Transverse colon (tissue), 4 donors: ENCODE data around the gene CALHM1. TPM values are rescaled to one million over a fixed set of nuclear protein-coding genes. Genes with fewer than 3 reads are reported as not detected.

Experiments
- DNase-seq: peaks from one replicate; pipeline ENCODE4 v3.0.0-alpha.2; 2019
- H3K27ac ChIP-seq, 4 donors: fragments of 200-600 bp; sonication (generic); 2 replicates each; pipeline ENCODE4 v1.5.1; 2016 to 2018; ENCODE audit warnings: inconsistent platforms in 4 of 4
- H3K27me3 ChIP-seq: fragments of 200-600 bp; sonication (generic); 2 replicates; pipeline ENCODE4 v1.5.1; 2017; ENCODE audit warnings: inconsistent platforms
- H3K36me3 ChIP-seq, 4 donors: fragments of 200-600 bp; sonication (generic); 2 replicates each; pipeline ENCODE4 v1.5.1; 2017 to 2019; ENCODE audit warnings: inconsistent platforms in 4 of 4
- H3K4me1 ChIP-seq, 4 donors: fragments of 200-600 bp; sonication (generic); 2 replicates each; pipeline ENCODE4 v1.5.1; 2017 to 2020; ENCODE audit warnings: inconsistent platforms in 4 of 4
- H3K4me3 ChIP-seq, 4 donors: fragments of 200-600 bp; sonication (generic); 1 replicate in 1 of 4; 2 replicates in 3 of 4; pipeline versions ENCODE4 v1.5.1 to v1.6.1; 2017 to 2019; ENCODE audit warnings: inconsistent platforms in 4 of 4
- H3K9me3 ChIP-seq, 2 donors: fragments of 200-600 bp; sonication (generic); 2 replicates each; pipeline ENCODE4 v1.5.1; 2017 to 2019; ENCODE audit warnings: inconsistent platforms in 2 of 2
- EP300 ChIP-seq: sonication (generic); formaldehyde crosslinking; IDR thresholded peaks from one replicate; pipeline ENCODE4 v1.6.1; 2017; ENCODE audit warnings: antibody characterized with exemption, low read depth
- POLR2A ChIP-seq: fragments of 450-650 bp; IDR thresholded peaks from one replicate; pipeline ENCODE4 v1.6.1; 2016; ENCODE audit warnings: antibody characterized with exemption, mild to moderate bottlenecking, moderate library complexity
- POLR2AphosphoS5 ChIP-seq, 3 donors: sonication (generic); formaldehyde crosslinking; IDR thresholded peaks; one replicate each; pipeline ENCODE4 v1.6.1; 2016; ENCODE audit warnings: antibody characterized with exemption in 3 of 3
- WGBS, 2 donors: methylation state at CpG; one replicate each; pipeline ENCODE4 v1.1.5; 2018; ENCODE audit warnings: low coverage in 1 of 2; 5-methylcytosine and 5-hydroxymethylcytosine counted together
- in situ Hi-C, 4 donors: fragments of 200-750 bp; cut with MboI; loops; one replicate each; pipeline versions ENCODE4 v1.15.0 to v1.15.1; 2017; ENCODE audit warnings: low sequenced_read_pairs in 3 of 4, low pct_ligation_motif_present in 1 of 4, low pct_unique_long_range_greater_than_20kb in 1 of 4
- intact Hi-C: fragments of 100-400 bp; cut with DNase I; formaldehyde crosslinking; loops from one replicate; pipeline ENCODE4 v1.15.1; 2023; ENCODE audit warnings: low total_unique reads
- total RNA-seq, 4 donors: library from RNA; depleted of rRNA; stranded (reverse); fragments of >200 nt; gene quantifications; one replicate each; pipeline ENCODE4 v1.1.0, GENCODE V29; 2016
- TF ChIP-seq, protein P1 (sequence below), 5 experiments: fragments of 200-600 bp in 3 of 5; fragments of 450-650 bp in 2 of 5; sonication (generic) in 3 of 5; IDR thresholded peaks; 1 replicate in 2 of 5; 2 replicates in 3 of 5; pipeline ENCODE4 v1.5.1; 2016 to 2017; ENCODE audit warnings: antibody characterized with exemption in 5 of 5, inconsistent platforms in 3 of 5, mild to moderate bottlenecking in 2 of 5, moderate library complexity in 1 of 5

The CALHM1 gene
- total RNA-seq, 4 donors from 2014 or later = not detected

DNA sequence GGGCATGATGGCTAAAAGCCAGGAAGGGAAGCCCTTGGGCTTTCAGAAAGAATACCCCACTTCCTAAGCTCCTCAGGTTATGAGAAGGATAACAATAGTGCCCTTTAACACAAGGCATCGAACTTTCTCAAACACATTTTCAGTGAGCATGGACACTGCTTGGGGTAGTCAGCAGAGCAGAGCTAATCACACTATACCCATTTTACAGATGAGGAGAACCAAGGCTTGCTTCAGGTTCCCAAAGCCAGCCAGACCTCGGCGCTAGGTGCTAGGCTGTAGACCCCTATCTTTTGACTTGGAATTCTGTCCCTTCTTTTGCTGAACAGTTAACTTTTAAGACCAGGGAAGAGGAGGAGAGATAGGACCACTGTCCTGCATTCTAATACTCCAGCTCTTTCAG is 36.6 kb upstream of the CALHM1 start:
- peaks cover 45% of the 10 kb centered on the region for H3K27me3 ChIP-seq
- TF ChIP-seq, protein P1, sequence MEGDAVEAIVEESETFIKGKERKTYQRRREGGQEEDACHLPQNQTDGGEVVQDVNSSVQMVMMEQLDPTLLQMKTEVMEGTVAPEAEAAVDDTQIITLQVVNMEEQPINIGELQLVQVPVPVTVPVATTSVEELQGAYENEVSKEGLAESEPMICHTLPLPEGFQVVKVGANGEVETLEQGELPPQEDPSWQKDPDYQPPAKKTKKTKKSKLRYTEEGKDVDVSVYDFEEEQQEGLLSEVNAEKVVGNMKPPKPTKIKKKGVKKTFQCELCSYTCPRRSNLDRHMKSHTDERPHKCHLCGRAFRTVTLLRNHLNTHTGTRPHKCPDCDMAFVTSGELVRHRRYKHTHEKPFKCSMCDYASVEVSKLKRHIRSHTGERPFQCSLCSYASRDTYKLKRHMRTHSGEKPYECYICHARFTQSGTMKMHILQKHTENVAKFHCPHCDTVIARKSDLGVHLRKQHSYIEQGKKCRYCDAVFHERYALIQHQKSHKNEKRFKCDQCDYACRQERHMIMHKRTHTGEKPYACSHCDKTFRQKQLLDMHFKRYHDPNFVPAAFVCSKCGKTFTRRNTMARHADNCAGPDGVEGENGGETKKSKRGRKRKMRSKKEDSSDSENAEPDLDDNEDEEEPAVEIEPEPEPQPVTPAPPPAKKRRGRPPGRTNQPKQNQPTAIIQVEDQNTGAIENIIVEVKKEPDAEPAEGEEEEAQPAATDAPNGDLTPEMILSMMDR (IDR thresholded peaks at IDR 0.05) = no peak
- TF ChIP-seq EP300 (no peak), POLR2AphosphoS5 (IDR thresholded peaks at IDR 0.05) (no peak), POLR2A (no peak)
- intact Hi-C loops = no loop called here
- H3K9me3 ChIP-seq = no peaks in the 10 kb centered on the region
- H3K27ac ChIP-seq = no peak overlapping the region
- 80 to 95% methylated on average over 1 to 3 of the region's 3 CpGs for WGBS, 2 donors
- DNase-seq = no peak
- H3K4me3 ChIP-seq = no peak overlapping the region
- no peaks in the 10 kb centered on the region for H3K36me3 ChIP-seq
- peaks cover 5 to 24% (median 12%) of the 10 kb centered on the region in 4 donors for H3K4me1 ChIP-seq
- in situ Hi-C loops = no loop called here

DNA sequence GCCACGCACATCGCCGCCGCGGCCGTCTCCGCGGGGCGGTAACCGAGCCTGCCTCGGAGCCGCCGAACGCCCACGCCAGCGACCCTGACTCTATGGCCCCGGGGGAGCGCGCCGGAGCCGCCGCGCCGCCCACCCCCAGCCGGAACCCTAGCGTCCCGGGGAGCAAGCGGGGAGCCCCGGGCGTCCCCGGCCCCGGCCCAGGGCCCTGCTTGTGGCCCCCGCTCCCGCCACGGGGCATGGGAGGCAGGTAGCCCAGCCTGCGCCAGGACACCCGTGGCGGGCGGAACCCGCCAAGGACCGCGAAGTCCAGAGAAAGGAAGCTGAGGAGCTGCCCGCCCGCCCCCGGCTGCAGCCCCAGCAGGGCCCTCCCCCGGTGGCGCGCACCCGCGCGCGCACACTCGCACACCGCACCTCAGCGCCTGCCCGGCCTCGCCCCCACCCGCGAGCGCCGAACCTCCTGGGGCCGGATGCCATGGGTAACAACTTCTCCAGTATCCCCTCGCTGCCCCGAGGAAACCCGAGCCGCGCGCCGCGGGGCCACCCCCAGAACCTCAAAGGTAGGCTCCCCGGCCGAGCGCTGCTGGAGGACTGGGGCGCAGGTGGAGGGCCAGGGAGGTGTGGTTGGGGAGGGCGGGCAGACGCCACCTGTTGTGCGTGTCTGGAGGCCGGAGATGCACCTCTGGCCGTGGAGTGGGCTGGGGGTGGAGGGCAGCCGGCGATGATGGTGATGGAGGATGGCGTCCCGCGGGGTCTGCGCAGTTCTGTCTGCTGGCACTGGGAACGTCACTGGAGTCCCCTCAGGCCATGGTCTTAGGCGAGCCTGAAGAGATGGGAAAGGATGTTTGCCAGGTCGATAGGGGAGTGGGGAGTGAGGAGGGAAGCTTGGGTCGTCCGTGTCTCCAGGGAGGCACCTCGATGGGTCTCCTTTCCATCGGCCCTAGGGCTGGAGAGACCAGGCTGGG is 35.5 kb upstream of the CALHM1 start:
- H3K4me1 ChIP-seq = peaks cover 5 to 24% (median 12%) of the 10 kb centered on the region in 4 donors
- TF ChIP-seq, protein P1 (IDR thresholded peaks at IDR 0.05) = no peak
- no peak for TF ChIP-seq POLR2A
- no peak for DNase-seq
- H3K4me3 ChIP-seq = peak overlapping the region; percentile 35 to 64 (median 54)
- no peaks in the 10 kb centered on the region for H3K36me3 ChIP-seq
- peak overlapping the region in 1 of 4 donors; percentile 31 for H3K27ac ChIP-seq
- H3K27me3 ChIP-seq = peaks cover 42% of the 10 kb centered on the region
- WGBS, 2 donors = 9% methylated on average over 27 of the region's 92 CpGs; no CpG with 5 or more reads in 1 of the 2 donors
- intact Hi-C loops = no loop called here
- H3K9me3 ChIP-seq = no peaks in the 10 kb centered on the region
- in situ Hi-C loops = no loop called here

DNA sequence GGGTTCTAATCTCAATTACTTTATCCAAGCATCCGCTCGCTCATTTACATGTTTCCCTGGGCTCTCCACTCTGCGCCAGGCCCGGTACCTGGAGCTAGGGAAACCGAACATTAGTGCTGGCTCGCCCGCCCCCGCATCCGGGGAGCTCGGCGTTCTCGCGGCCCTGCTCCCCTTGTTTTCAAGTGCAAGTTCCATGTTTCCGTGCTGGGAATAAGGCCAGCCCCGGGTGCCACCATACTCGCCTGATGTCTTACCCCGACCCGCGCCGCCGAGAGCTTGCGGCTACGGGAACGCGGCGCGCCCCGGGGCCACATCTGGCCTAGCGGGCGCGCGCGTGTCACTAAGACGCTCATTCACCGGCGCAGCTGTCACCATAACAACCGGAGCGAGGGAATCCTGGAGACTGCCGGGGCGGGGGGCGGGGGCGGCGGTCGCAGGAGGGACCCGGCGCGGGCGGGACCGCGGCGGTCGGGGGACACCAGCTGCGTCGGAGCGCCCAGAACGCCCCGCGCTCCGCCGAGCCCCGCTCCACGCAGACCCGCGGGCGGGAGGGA is 34.7 kb upstream of the CALHM1 start, which contains the start of gene NEURL1:
Gene NEURL1 (plus strand): TSS at position 344 of the 554 bp plus-strand sequence. CDS start 683 bp downstream, outside the sequence.
- intact Hi-C loops (no loop called here), in situ Hi-C loops (no loop called here)
- peak within 1 kb of the TSS; percentile 35 to 64 (median 54) for H3K4me3 ChIP-seq
- no peaks in the 10 kb centered on the region for H3K9me3 ChIP-seq
- H3K27me3 ChIP-seq = peaks cover 42% of the 10 kb centered on the region
- no peak for DNase-seq
- peak within 1 kb of the TSS in 1 of 4 donors; percentile 32 for H3K27ac ChIP-seq
- TF ChIP-seq, protein P1 (IDR thresholded peaks at IDR 0.05) = no peak
- TF ChIP-seq POLR2AphosphoS5 (IDR thresholded peaks at IDR 0.05) = no peak
- TF ChIP-seq POLR2A = no peak
- TF ChIP-seq EP300 = no peak
- 5% methylated on average over 33 of the region's 65 CpGs; no CpG with 5 or more reads in 1 of the 2 donors for WGBS, 2 donors
- H3K4me1 ChIP-seq = peaks cover 5 to 24% (median 12%) of the 10 kb centered on the region in 4 donors
- no peaks in the 10 kb centered on the region for H3K36me3 ChIP-seq

DNA sequence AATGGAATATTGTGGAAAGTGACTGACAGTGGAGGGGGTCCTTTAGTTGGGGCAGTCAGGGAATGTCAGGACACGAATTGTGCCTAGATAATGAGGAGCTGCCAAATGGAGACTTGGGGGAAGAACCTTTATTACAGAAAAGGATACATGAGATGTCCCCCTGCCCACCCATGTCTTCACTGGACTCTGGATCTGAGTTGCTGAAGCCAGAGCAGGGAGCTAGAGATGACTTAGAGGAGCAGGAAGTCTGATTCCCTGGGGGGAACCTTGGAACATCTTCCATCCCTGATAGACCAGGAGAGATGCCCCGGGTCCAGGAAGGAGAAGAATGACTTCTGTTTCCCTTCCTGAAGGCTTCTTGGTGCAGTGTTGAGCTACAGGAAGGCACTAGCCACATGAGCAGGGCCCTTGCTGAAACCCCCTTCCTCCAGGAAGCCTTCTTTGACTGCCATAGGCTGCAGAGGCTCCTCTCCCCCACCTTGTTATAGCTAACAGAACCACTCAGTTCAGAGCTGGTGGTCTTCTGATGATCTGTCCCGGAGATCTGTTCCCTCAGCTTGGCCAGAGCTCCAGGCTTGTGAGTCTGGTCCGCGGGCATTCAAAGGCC is 34.1 kb upstream of the CALHM1 start:
- Histone ChIP-seq H3K36me3 (no peaks in the 10 kb centered on the region), H3K27ac (peak overlapping the region in 1 of 4 donors; percentile 32), H3K9me3 (no peaks in the 10 kb centered on the region), H3K4me1 (peaks cover 5 to 24% (median 12%) of the 10 kb centered on the region in 4 donors), H3K27me3 (peaks cover 42% of the 10 kb centered on the region), H3K4me3 (peak overlapping the region in 1 of 4 donors; percentile 63)
- intact Hi-C loops = no loop called here
- in situ Hi-C loops = no loop called here
- TF ChIP-seq POLR2A = no peak
- no peak for TF ChIP-seq POLR2AphosphoS5 (IDR thresholded peaks at IDR 0.05)
- no peak for DNase-seq
- 72% methylated on average over 5 of the region's 5 CpGs; no CpG with 5 or more reads in 1 of the 2 donors for WGBS, 2 donors
